ENCODE results near the gene CERS6.

- TF ChIP-seq CTCF (IDR thresholded peaks at IDR 0.05) (no peak), POLR2A (IDR thresholded peaks at IDR 0.05) (no peak)
Measured at GRCh38 chr2:168543935-168544334, 87.9 kb downstream of the CERS6 start.

Measured in testis (tissue), 2 donors.